ENCODE measurements around the gene ISY1. TPM values are rescaled to one million over a fixed set of nuclear protein-coding genes. Genes with fewer than 3 reads are reported as not detected.
"Not testable (repeated sequence)": the region's sequence is repeated elsewhere in the genome, so short reads cannot be mapped to it uniquely, and the experiment has no call there.

Gene ISY1
- total RNA-seq, 4 donors from 2014 or later, result 22.6 to 30.4 (median 25.7) TPM

- Histone ChIP-seq H3K27ac (peak overlapping the region in 1 of 4 donors; percentile 37), H3K27me3 (no peaks in the 10 kb centered on the region), H3K4me3 (no peak overlapping the region), H3K36me3 (peaks cover 12 to 61% of the 10 kb centered on the region in 2 donors), H3K9me3 (no peaks in the 10 kb centered on the region), H3K4me1 (peaks cover 20 to 82% (median 44%) of the 10 kb centered on the region in 3 donors)
- ATAC-seq, result no peak
- TF ChIP-seq EP300 (IDR thresholded peaks at IDR 0.05) (no peak), CTCF (IDR thresholded peaks at IDR 0.05) (no peak), POLR2AphosphoS5 (IDR thresholded peaks at IDR 0.05) (no peak), POLR2A (IDR thresholded peaks at IDR 0.05) (no peak)
- 31 to 39% methylated on average over 2 of the region's 2 CpGs for WGBS, 2 donors (ENCODE audit: low coverage in 1 of 2)
These were observed 12.3 kb upstream of the ISY1 start for GRCh38 chr3:129173206-129173605.

- ATAC-seq, result no peak
- WGBS, 2 donors (ENCODE audit: low coverage in 1 of 2), result 72 to 78% methylated on average over 10 to 14 of the region's 15 CpGs
- no peaks in the 10 kb centered on the region for H3K9me3 ChIP-seq
- peaks cover 2 to 32% (median 6%) of the 10 kb centered on the region in 3 donors for H3K4me1 ChIP-seq
- H3K36me3 ChIP-seq, result peaks cover 12 to 71% of the 10 kb centered on the region in 2 donors
- peak overlapping the region in 1 of 4 donors; percentile 2 for H3K27ac ChIP-seq
- no peaks in the 10 kb centered on the region for H3K27me3 ChIP-seq
- H3K4me3 ChIP-seq, result no peak overlapping the region
- TF ChIP-seq CTCF (IDR thresholded peaks at IDR 0.05), result no peak
- no peak for TF ChIP-seq POLR2A (IDR thresholded peaks at IDR 0.05)
- TF ChIP-seq EP300 (IDR thresholded peaks at IDR 0.05), result no peak
- TF ChIP-seq POLR2AphosphoS5 (IDR thresholded peaks at IDR 0.05), result no peak
These were observed 5.9 kb upstream of the ISY1 start for GRCh38 chr3:129166579-129167332.

- ATAC-seq, H3K27me3 ChIP-seq, H3K4me3 ChIP-seq, H3K27ac ChIP-seq, H3K9me3 ChIP-seq: not testable (repeated sequence)
- peaks cover 6 to 60% of the 10 kb centered on the region in 2 donors for H3K36me3 ChIP-seq
- H3K4me1 ChIP-seq, result peaks cover 2 to 23% (median 5%) of the 10 kb centered on the region in 3 donors
- 79 to 87% methylated on average over 4 to 5 of the region's 8 CpGs for WGBS, 2 donors (ENCODE audit: low coverage in 1 of 2)
These were observed 4.7 kb upstream of the ISY1 start for GRCh38 chr3:129165594-129165993.

GRCh38 chr3:129164500-129164899, 3.6 kb upstream of the ISY1 start:
- no peak overlapping the region for H3K4me3 ChIP-seq
- 19 to 77% methylated on average over 2 to 7 of the region's 7 CpGs for WGBS, 2 donors (ENCODE audit: low coverage in 1 of 2)
- peaks cover 0 to 49% of the 10 kb centered on the region in 2 donors for H3K36me3 ChIP-seq
- TF ChIP-seq POLR2AphosphoS5 (IDR thresholded peaks at IDR 0.05), result no peak
- H3K9me3 ChIP-seq, result no peaks in the 10 kb centered on the region
- ATAC-seq, result no peak
- peaks cover 5 to 26% (median 10%) of the 10 kb centered on the region in 3 donors for H3K4me1 ChIP-seq
- no peaks in the 10 kb centered on the region for H3K27me3 ChIP-seq
- no peak overlapping the region for H3K27ac ChIP-seq

GRCh38 chr3:129162729-129163579, 2.1 kb upstream of the ISY1 start:
- TF ChIP-seq CTCF (IDR thresholded peaks at IDR 0.05) (peak in 1 of 4 experiments; percentile 3), POLR2AphosphoS5 (IDR thresholded peaks at IDR 0.05) (peak; percentile 34), EP300 (IDR thresholded peaks at IDR 0.05) (no peak)
- Histone ChIP-seq H3K4me3 (no peak overlapping the region), H3K4me1 (peaks cover 8 to 35% (median 13%) of the 10 kb centered on the region in 3 donors), H3K27me3 (no peaks in the 10 kb centered on the region), H3K9me3 (no peaks in the 10 kb centered on the region), H3K36me3 (peaks cover 0 to 44% of the 10 kb centered on the region in 2 donors), H3K27ac (peak overlapping the region in 2 of 4 donors; percentile 95 to 97)
- ATAC-seq, result no peak
- 57 to 72% methylated on average over 5 of the region's 5 CpGs for WGBS, 2 donors (ENCODE audit: low coverage in 1 of 2)
